Nephron progenitor cell (in vitro differentiated cells): Measurements from ENCODE around the gene SH3BGRL2.
A peak's percentile ranks its signal among the peaks of the same experiment; 100 is the strongest.

Source experiments
- DNase-seq: peaks from one replicate; pipeline ENCODE4 v3.0.0; 2021
- H3K27ac Mint-ChIP-seq: 2 replicates; pipeline ENCODE4 v1.8.0; 2021; ENCODE audit warnings: mild to moderate bottlenecking, moderate library complexity, mixed read lengths
- H3K27me3 Mint-ChIP-seq: 2 replicates; pipeline ENCODE4 v1.8.0; 2021; ENCODE audit warnings: mild to moderate bottlenecking, low read depth, mixed read lengths; ENCODE audit not compliant: poor library complexity
- H3K36me3 Mint-ChIP-seq: 2 replicates; pipeline ENCODE4 v1.8.0; 2021; ENCODE audit warnings: low read depth, mixed read lengths
- H3K4me1 Mint-ChIP-seq: 2 replicates; pipeline ENCODE4 v1.8.0; 2021; ENCODE audit warnings: mixed read lengths
- H3K4me3 Mint-ChIP-seq: 2 replicates; pipeline ENCODE4 v1.8.0; 2021; ENCODE audit warnings: mild to moderate bottlenecking, moderate library complexity, mixed read lengths
- H3K9me3 Mint-ChIP-seq: 2 replicates; pipeline ENCODE4 v1.8.0; 2021; ENCODE audit warnings: mild to moderate bottlenecking, moderate library complexity, mixed read lengths
- CTCF ChIP-seq: fragments of 200-600 bp; sonication (generic); IDR thresholded peaks from 2 replicates; pipeline ENCODE4 v1.5.0; 2021; ENCODE audit warnings: antibody characterized with exemption

The SH3BGRL2 gene

GRCh38 chr6:79713701-79714322 is 82.7 kb downstream of the SH3BGRL2 start:
- peak; percentile 82 for TF ChIP-seq CTCF
- Mint-ChIP-seq H3K4me3 (no peak overlapping the region), H3K9me3 (no peaks in the 10 kb centered on the region), H3K27me3 (peaks cover 3% of the 10 kb centered on the region), H3K36me3 (no peaks in the 10 kb centered on the region), H3K27ac (no peak overlapping the region), H3K4me1 (no peaks in the 10 kb centered on the region)
- peak; percentile 65 for DNase-seq

- Mint-ChIP-seq H3K36me3 (no peaks in the 10 kb centered on the region), H3K27me3 (no peaks in the 10 kb centered on the region), H3K4me1 (no peaks in the 10 kb centered on the region), H3K9me3 (no peaks in the 10 kb centered on the region), H3K27ac (no peak overlapping the region), H3K4me3 (no peak overlapping the region)
- no peak for TF ChIP-seq CTCF
- DNase-seq = no peak
These were observed 86.9 kb downstream of the SH3BGRL2 start for GRCh38 chr6:79717989-79718388.

- Mint-ChIP-seq H3K9me3 (no peaks in the 10 kb centered on the region), H3K36me3 (no peaks in the 10 kb centered on the region), H3K27ac (no peak overlapping the region), H3K4me3 (no peak overlapping the region), H3K27me3 (no peaks in the 10 kb centered on the region), H3K4me1 (no peaks in the 10 kb centered on the region)
- DNase-seq = no peak
- no peak for TF ChIP-seq CTCF
These were observed 87.5 kb downstream of the SH3BGRL2 start for GRCh38 chr6:79718509-79719247.

- Mint-ChIP-seq H3K27me3 (no peaks in the 10 kb centered on the region), H3K9me3 (peaks cover 5% of the 10 kb centered on the region), H3K4me3 (no peak overlapping the region), H3K27ac (no peak overlapping the region), H3K4me1 (no peaks in the 10 kb centered on the region), H3K36me3 (no peaks in the 10 kb centered on the region)
- TF ChIP-seq CTCF = no peak
- DNase-seq = no peak
These were observed 88.3 kb downstream of the SH3BGRL2 start for GRCh38 chr6:79719248-79719960.

- no peaks in the 10 kb centered on the region for H3K4me1 Mint-ChIP-seq
- no peak for TF ChIP-seq CTCF
- H3K9me3 Mint-ChIP-seq = peaks cover 8% of the 10 kb centered on the region
- DNase-seq = no peak
- H3K27ac Mint-ChIP-seq = no peak overlapping the region
- H3K36me3 Mint-ChIP-seq = no peaks in the 10 kb centered on the region
- no peaks in the 10 kb centered on the region for H3K27me3 Mint-ChIP-seq
- H3K4me3 Mint-ChIP-seq = no peak overlapping the region
These were observed 93.7 kb downstream of the SH3BGRL2 start for GRCh38 chr6:79724816-79725215.
